Effector memory CD4-positive, alpha-beta T cell (primary cell): ENCODE data around the gene PI4KB.

Experiments used
- DNase-seq, 3 donors: peaks; one replicate each; pipeline ENCODE4 v3.0.0-alpha.2; 2020
- H3K27ac ChIP-seq: 2 replicates; pipeline ENCODE4 v1.7.0; 2013; ENCODE audit warnings: mild to moderate bottlenecking, low read length, moderate library complexity; ENCODE audit not compliant: insufficient read depth, poor library complexity, severe bottlenecking
- H3K27me3 ChIP-seq: replicated peaks from 2 replicates; pipeline ENCODE4 v1.7.0; 2013; ENCODE audit warnings: mild to moderate bottlenecking, low read length; ENCODE audit not compliant: insufficient read depth, control insufficient read depth, poor library complexity, severe bottlenecking
- H3K36me3 ChIP-seq: 2 replicates; pipeline ENCODE4 v1.7.0; 2013; ENCODE audit warnings: mild to moderate bottlenecking, low read length, moderate library complexity; ENCODE audit not compliant: control insufficient read depth, insufficient read depth
- H3K4me1 ChIP-seq: 2 replicates; pipeline ENCODE4 v1.7.0; 2013; ENCODE audit warnings: low read length, mild to moderate bottlenecking; ENCODE audit not compliant: control insufficient read depth, insufficient read depth, poor library complexity, severe bottlenecking
- H3K4me3 ChIP-seq: 2 replicates; pipeline ENCODE4 v1.7.0; 2013; ENCODE audit warnings: low read length, low read depth, mild to moderate bottlenecking; ENCODE audit not compliant: insufficient read depth, poor library complexity, severe bottlenecking
- H3K9me3 ChIP-seq: 2 replicates; pipeline ENCODE4 v1.7.0; 2013; ENCODE audit warnings: mild to moderate bottlenecking, low read length, moderate library complexity; ENCODE audit not compliant: control insufficient read depth

PI4KB gene

GRCh38 chr1:151289080-151289935, 37.9 kb downstream of the PI4KB start:
- H3K27me3 ChIP-seq, result no peaks in the 10 kb centered on the region
- no peaks in the 10 kb centered on the region for H3K9me3 ChIP-seq
- DNase-seq, result no peak
- no peak overlapping the region for H3K4me3 ChIP-seq
- peaks cover 6% of the 10 kb centered on the region for H3K4me1 ChIP-seq
- H3K36me3 ChIP-seq, result peaks cover 81% of the 10 kb centered on the region
- no peak overlapping the region for H3K27ac ChIP-seq

GRCh38 chr1:151288502-151288901, 38.7 kb downstream of the PI4KB start:
- no peaks in the 10 kb centered on the region for H3K27me3 ChIP-seq
- DNase-seq, result no peak
- no peak overlapping the region for H3K4me3 ChIP-seq
- H3K9me3 ChIP-seq, result no peaks in the 10 kb centered on the region
- H3K4me1 ChIP-seq, result peaks cover 12% of the 10 kb centered on the region
- H3K27ac ChIP-seq, result no peak overlapping the region
- H3K36me3 ChIP-seq, result peaks cover 73% of the 10 kb centered on the region

GRCh38 chr1:151287767-151288500, 39.3 kb downstream of the PI4KB start:
- Histone ChIP-seq H3K36me3 (peaks cover 67% of the 10 kb centered on the region), H3K4me1 (peaks cover 16% of the 10 kb centered on the region), H3K9me3 (no peaks in the 10 kb centered on the region), H3K27me3 (no peaks in the 10 kb centered on the region), H3K4me3 (no peak overlapping the region), H3K27ac (no peak overlapping the region)
- DNase-seq, result no peak

DNA sequence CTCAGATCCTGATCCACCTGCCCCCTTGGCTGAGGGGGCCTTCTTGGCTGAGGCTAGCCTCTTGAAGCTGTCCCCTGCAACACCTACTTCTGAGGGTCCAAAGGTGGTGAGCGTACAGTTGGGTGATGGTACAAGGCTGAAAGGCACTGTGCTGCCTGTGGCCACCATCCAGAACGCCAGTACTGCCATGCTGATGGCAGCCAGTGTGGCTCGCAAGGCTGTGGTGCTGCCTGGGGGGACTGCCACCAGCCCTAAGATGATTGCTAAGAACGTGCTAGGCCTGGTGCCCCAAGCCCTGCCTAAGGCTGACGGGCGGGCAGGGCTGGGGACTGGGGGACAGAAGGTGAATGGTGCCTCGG, 39.9 kb downstream of the PI4KB start:
- Histone ChIP-seq H3K27ac (no peak overlapping the region), H3K36me3 (peaks cover 61% of the 10 kb centered on the region), H3K9me3 (no peaks in the 10 kb centered on the region), H3K4me1 (peaks cover 16% of the 10 kb centered on the region), H3K27me3 (no peaks in the 10 kb centered on the region), H3K4me3 (no peak overlapping the region)
- no peak for DNase-seq

GRCh38 chr1:151286619-151287340, 40.4 kb downstream of the PI4KB start:
- peaks cover 56% of the 10 kb centered on the region for H3K36me3 ChIP-seq
- H3K4me3 ChIP-seq, result no peak overlapping the region
- H3K27ac ChIP-seq, result no peak overlapping the region
- no peak for DNase-seq
- no peaks in the 10 kb centered on the region for H3K9me3 ChIP-seq
- no peaks in the 10 kb centered on the region for H3K27me3 ChIP-seq
- peaks cover 16% of the 10 kb centered on the region for H3K4me1 ChIP-seq

- peak overlapping the region; percentile 89 for H3K27ac ChIP-seq
- H3K9me3 ChIP-seq, result no peaks in the 10 kb centered on the region
- DNase-seq, result no peak
- H3K4me1 ChIP-seq, result peaks cover 11% of the 10 kb centered on the region
- H3K4me3 ChIP-seq, result no peak overlapping the region
- peaks cover 33% of the 10 kb centered on the region for H3K36me3 ChIP-seq
- no peaks in the 10 kb centered on the region for H3K27me3 ChIP-seq
These were observed 43.1 kb downstream of the PI4KB start for GRCh38 chr1:151284013-151284577.

DNA sequence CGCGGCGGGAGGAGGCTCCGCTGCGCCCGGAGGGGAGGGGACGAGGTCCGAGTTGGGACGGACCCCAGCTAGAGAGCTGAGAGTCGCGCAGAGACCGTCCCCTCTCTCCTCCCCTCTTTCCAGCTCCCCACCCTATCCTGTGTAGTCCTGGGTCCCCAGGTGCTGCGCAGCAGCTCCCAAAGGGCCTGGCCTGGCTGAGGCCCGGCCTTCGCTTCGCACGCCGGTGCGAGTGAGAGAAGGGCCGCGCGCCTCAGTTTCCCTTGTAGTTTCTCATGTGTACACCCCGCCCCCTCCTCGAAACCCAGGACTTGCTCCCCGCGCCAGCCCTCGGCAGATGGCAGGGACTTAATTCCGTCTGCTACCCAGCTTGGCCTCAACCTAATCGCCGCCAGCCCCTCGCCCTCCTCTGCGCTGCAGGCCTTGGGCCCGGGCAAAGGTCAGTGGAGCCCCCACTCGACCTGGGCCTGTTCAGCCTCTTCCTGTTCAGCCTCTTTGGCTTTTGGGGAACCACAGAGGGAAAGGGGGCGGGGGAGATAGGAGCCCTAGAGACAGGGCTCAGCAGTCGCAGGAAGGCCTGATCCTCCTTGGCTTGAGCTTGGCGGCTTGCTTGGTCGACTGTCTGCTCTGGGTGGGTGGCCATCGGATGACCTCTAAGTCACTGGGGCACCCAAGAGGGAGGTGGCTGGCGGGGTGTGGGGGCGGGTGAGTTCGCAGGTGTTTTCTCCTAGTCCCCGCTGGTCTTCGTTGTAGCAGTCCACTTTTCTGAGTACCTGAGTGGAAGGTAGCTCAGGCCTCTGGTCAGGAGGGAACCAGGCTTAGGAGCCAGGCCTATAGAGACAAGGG, 44.1 kb downstream of the PI4KB start:
- peak in 1 of 3 donors; percentile 16 for DNase-seq
- Histone ChIP-seq H3K27me3 (no peaks in the 10 kb centered on the region), H3K36me3 (peaks cover 23% of the 10 kb centered on the region), H3K4me3 (peak overlapping the region; percentile 71), H3K9me3 (no peaks in the 10 kb centered on the region), H3K4me1 (peaks cover 11% of the 10 kb centered on the region), H3K27ac (peak overlapping the region; percentile 89)

DNA sequence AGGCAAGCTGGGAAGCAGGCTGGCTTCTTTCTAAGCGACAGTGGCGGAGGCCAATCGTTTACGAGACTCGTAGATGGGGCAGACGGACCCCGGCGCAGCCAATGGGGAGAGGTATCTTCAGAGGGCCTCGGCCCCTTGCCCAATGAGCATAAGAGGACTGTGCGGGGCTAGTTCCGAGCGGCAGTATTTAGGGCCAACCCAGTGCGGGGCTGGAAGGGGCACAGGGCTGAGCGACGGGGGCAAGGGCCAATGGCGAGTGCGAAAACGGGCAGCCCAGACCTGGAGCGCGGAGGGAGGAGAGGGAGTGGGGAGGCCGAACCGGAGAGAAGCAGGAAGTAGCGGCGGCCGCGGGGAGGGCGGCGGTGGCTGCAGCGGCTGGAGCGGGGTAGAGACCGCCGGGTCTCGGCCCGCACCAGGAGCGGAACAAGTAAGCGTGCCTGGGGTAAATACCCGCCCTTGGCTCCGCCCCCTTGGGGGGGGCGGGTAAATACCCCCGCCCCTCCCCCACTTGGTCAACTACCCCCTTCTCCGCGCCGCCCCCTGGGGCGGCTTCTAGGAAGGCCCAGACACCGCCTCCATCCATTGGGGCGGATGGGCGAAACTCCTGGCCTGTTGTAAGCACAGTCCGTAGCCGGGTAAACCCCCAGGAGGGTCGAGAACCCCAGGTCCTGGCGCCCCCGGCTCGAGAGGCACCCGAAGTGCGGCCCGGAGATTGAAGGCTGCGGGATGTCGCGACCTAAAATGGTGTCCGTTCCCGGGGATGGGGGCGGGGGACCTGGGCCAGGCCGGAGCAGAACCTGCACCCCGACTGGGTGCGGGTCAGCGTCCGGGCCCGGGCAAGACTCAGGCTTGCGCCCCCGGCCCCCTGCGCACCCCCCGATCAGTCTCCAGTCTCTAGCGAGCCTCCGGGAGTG, 45.0 kb downstream of the PI4KB start, which contains the start of gene ZNF687:
Gene ZNF687 (plus strand): TSS at position 331 of the 914 bp plus-strand sequence. CDS start 3,993 bp downstream, outside the sequence.
- H3K27ac ChIP-seq, result peak within 1 kb of the TSS; percentile 89
- peak within 1 kb of the TSS; percentile 71 for H3K4me3 ChIP-seq
- H3K36me3 ChIP-seq, result peaks cover 15% of the 10 kb centered on the region
- H3K4me1 ChIP-seq, result peaks cover 11% of the 10 kb centered on the region
- peak; percentile 96 to 98 (median 98) for DNase-seq
- H3K9me3 ChIP-seq, result no peaks in the 10 kb centered on the region
- no peaks in the 10 kb centered on the region for H3K27me3 ChIP-seq
